ENCODE results near the gene ENO2.
"Not testable (repeated sequence)": the region's sequence is repeated elsewhere in the genome, so short reads cannot be mapped to it uniquely, and the experiment has no call there.

Gene ENO2

GRCh38 chr12:6886206-6886999 lies 28.0 kb upstream of the ENO2 start:
- DNase-seq, result not testable (repeated sequence)

GRCh38 chr12:6887460-6887859 lies 26.9 kb upstream of the ENO2 start:
- no peak for DNase-seq

- DNase-seq, result peak; percentile 33
Measured at GRCh38 chr12:6888360-6888759, 26.0 kb upstream of the ENO2 start.

- not testable (repeated sequence) for DNase-seq
Measured at GRCh38 chr12:6888794-6889193, 25.6 kb upstream of the ENO2 start.

GRCh38 chr12:6889775-6890573 lies 24.4 kb upstream of the ENO2 start:
- DNase-seq, result not testable (repeated sequence)

- peak; percentile 99 for DNase-seq
Measured at GRCh38 chr12:6890789-6891645, 23.4 kb upstream of the ENO2 start.

GRCh38 chr12:6891646-6892001 lies 22.8 kb upstream of the ENO2 start:
- no peak for DNase-seq

GRCh38 chr12:6892683-6893082 lies 21.7 kb upstream of the ENO2 start:
- not testable (repeated sequence) for DNase-seq

- DNase-seq, result no peak
Measured at GRCh38 chr12:6894321-6894720, 20.1 kb upstream of the ENO2 start.

- no peak for DNase-seq
Measured at GRCh38 chr12:6896846-6897435, 17.4 kb upstream of the ENO2 start.

- DNase-seq, result no peak
Measured at GRCh38 chr12:6899427-6899826, 15.0 kb upstream of the ENO2 start.

GRCh38 chr12:6899837-6900519 lies 14.4 kb upstream of the ENO2 start:
- peak; percentile 70 for DNase-seq

GRCh38 chr12:6902448-6902847 lies 11.9 kb upstream of the ENO2 start:
- DNase-seq, result no peak

GRCh38 chr12:6903722-6904121 lies 10.7 kb upstream of the ENO2 start:
- no peak for DNase-seq

GRCh38 chr12:6904280-6905276 lies 9.8 kb upstream of the ENO2 start, which contains the start of gene LRRC23:
Gene LRRC23, plus strand, starts transcription at chr12:6904822. Its CDS starts 812 bp downstream, at chr12:6905634.
- peak; percentile 97 for DNase-seq

GRCh38 chr12:6905414-6906040 lies 8.9 kb upstream of the ENO2 start:
- DNase-seq, result no peak

- not testable (repeated sequence) for DNase-seq
Measured at GRCh38 chr12:6908141-6908540, 6.2 kb upstream of the ENO2 start.

GRCh38 chr12:6909421-6910145 lies 4.8 kb upstream of the ENO2 start:
- DNase-seq, result no peak

GRCh38 chr12:6912164-6912935 lies 2.0 kb upstream of the ENO2 start:
- DNase-seq, result no peak
